Inflammatory macrophage treated with lipopolysaccharide for 4 hours (primary cell): ENCODE measurements around the gene CTNS.

Source experiments
- DNase-seq: peaks from one replicate; pipeline ENCODE4 v3.0.0-alpha.2; 2020

The CTNS gene

DNA sequence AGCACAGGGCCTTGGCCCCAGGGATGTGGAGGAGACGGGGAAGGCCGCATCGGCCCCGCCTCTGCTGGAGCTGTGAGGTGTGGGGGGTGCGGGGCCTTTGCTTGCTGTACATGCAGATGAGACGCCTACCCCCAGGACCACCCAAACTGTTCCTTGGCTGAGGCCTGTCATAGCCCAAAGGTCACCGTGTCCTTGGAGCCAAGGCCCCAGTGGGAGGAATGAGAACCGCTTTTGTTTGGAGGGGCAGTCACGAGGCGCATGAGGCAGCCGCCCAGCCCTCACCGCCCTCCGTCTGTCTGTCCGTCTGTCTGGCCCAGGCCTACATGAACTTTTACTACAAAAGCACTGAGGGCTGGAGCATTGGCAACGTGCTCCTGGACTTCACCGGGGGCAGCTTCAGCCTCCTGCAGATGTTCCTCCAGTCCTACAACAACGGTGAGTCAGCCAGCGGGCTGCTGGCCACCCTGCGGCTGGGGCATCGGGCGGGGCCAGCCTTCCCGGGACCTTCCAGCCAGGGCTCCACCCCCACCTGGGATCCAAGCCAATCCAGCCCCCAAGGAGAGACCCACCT, 23.1 kb downstream of the CTNS start:
- no peak for DNase-seq

DNA sequence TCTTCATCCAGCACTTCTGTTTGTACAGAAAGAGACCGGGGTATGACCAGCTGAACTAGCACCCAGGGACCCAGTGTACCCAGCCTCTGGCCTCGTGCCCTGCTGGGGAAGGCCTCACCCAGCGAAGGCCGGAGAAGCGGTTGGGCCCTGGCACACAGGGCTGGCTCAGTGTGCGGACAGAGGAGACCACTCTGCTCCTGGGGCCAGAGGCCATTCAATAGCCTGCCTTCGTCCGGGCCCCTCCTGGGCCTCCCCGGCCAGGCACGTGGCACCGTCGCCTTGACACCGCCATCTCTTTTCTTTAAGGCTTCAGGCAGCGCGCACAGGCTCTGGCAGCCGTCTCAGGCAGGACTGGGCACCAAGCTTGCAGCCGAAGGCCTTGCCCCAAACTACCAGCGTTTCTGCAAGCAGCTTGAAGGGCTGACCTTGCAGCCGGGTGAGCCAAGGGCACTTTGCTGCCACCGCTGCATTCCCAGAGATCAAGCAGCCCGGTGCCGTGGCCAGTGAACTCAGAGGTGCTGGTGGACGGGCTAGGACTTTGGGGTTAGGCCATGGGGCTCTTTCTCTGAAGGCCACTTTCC, 23.8 kb downstream of the CTNS start:
- no peak for DNase-seq

DNA sequence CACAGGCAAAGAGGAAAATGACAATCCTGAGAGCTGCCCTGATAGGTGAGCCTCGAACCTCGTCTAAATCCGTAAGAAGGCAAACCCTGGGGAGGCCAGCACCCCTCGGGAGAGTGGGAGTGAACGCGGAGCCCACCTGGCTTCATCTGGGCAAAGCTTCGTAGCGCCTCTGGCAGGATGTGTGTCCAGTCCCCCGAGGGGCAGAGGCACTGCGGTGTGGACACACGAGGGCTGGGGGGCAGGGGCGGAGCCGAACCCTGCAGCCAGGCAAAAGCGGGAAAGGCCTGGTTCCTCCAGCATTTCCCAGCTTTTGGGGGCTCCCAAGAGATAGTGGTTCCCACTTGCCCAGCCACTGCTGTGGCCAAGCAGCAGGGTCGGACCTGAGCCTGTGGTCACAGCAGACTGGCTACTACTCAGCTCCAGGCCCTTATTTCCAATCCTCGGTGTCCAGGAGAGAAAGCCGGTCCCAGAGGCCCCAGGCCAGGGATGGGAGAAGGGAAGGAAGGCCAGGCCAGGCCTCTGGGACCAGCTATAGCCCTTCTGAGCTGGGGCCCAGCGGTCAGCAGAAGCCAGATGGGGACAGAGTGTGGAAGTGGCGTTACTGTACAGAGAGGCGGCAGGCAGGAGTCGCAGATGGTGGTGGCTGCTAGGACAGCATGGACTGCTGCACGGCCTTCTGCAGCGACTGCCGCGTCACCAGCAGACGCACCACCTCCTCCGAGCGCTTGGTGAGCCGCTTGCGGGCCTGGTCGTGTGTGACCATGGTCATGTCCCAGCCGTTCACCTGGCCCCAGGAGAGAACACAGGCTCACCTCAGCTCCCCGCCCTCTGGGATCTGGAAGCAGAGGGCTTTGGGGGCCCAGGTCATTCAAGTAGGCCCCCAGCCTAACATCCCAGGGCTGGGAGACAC, 26.8 kb downstream of the CTNS start:
- no peak for DNase-seq

DNA sequence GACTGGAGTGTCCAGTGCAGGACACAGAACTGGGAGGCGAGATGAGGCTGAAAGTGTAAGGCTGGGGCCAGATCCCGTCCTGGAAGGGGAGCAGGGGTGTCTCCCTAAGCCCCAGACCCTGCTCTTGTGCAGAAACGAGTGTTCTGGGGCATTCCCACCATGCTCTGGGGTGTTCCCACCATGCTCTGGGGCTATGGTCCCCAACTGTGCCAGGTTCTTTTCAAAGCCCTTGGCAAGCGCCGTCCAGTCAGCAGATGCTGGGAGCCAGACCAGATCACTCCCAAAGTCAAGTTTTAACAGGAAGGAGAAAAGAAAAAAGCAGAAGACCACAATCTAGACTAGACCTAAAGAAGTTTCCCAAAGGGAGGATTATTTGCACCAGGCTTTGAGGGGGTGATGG, 29.3 kb downstream of the CTNS start:
- no peak for DNase-seq

DNA sequence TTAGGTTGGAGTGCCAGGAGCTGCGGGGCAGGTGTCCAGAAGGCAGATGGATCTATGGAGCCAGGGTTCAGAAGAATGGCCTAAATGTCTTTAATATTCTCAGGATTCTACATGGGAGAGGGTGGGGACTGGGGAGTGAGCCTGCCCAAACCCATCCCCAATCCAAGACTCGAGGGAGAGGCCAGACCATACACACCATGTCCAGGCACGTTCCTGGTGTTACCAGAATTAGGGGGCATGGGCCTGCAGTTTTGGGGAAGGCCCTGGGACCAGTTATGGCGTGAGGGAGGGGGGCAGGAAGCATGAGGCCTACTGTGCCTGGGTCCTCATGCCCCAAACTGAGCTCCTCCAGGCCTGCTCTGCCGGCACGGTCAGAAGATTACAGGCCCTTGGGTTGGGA, 30.0 kb downstream of the CTNS start:
- DNase-seq, result no peak

DNA sequence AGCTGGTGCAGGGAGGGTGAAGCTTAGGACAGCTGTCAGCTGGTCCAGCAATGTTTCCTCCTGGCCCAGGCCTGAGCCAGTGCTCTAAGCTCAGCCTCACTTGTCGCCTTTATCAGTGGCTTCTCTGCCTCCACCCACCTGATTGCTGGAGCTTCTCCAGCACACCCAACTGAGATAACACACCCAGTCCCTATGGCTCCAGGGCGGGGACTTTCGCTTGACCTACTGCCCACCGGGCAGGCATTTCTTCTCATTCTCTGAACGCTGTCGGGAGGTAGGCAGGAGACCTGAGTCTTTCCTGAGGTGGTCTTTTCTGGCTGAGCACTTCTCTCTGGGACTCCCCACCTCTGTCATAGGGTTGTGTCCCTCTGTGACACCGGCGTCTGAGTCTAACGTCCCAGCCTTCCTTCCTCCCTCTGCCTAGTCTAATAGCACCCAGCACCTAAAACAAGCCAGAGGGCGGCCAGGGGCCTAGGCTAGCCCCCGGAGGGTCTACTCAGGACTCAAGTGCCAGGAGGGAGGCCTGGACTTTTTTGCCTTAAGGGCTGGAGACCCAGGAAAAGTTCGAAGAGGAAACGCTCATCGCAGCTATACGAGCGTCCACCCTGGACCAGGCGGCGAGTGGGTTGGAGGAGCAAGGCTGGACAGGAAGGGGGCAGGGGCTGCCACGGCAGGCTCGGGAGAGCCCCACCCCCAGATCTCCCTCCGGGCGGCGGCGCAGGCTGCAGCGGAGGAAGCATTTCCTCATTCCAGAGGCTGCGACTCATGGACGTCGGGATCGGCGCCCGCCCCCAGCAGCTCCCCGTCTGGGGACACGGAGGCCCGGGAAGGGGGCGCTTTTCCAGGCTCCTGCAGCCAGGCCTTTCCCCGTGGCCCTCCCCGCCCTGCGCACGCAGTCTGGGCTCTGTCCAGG, 31.1 kb downstream of the CTNS start:
- peak; percentile 59 for DNase-seq

DNA sequence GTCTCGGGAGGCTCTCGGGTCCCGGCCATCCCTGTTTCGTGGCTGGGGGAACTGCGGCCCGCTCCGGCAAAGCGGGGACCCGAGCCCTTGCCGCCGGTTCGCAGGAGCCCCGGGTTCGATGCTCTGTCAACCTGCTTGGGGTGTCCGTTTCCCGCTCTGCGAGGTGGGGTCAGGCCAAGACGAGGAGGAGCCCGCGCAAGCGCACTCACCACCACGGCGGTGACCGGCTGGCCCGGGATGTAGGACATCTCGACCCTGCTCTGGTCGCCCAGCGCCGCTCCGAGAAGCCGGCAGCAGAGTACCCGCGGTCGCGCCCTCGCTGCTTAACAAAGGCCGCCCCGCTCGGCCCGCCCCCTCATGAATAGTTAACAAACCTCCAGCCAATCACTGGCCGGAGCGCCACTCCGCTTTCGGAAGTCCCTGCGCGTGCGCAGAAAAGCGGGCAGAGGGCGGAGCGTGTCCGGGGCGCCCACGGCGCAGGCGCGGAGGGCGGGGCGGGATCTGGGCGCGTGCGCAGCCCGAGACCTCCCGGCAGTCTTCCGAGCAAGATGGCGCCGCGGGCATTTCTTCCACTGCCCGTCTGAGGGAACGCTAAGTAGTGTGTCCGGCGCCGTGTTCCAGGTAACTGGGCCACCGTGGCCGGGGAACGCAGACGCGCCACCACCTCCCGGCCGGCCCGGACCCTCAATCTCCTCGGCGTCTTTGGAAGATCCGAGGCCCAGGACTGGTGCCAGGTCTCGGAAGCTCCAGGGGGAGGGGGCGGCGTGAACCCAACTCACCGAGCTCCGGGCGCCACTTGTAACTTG, 31.9 kb downstream of the CTNS start, which contains the start of the genes EMC6 and TAX1BP3:
Gene EMC6 (plus strand): TSS at position 534 of the 806 bp plus-strand sequence. CDS start 335 bp downstream, outside the sequence.
Gene TAX1BP3 (minus strand): TSS at position 300 of the 806 bp plus-strand sequence. CDS start 52 bp downstream, at position 248.
- peak; percentile 99 for DNase-seq

DNA sequence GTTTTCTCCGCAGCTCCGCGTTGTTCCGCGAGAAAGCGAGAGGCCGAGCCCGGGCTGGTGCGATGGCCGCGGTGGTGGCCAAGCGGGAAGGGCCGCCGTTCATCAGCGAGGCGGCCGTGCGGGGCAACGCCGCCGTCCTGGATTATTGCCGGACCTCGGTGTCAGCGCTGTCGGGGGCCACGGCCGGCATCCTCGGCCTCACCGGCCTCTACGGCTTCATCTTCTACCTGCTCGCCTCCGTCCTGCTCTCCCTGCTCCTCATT, 32.5 kb downstream of the CTNS start:
- no peak for DNase-seq

DNA sequence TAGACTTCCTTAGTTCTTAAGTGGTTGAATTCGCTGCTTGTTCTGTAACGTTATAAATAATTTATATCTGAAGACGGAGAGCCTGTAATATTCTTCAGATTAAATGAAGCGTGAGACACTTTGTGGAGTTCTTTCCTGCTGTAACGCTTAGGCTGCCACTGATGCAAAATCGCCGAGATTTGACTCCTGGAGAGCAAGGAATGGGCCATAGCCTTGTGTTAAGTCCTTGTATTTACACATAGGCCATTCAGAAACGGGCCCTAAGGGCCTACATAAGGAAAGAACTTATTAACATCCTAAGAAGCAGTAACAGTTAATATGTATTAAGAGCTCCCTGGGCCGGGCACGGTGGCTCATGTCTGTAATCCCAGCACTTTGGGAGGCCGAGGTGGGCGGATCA, 33.0 kb downstream of the CTNS start:
- no peak for DNase-seq

DNA sequence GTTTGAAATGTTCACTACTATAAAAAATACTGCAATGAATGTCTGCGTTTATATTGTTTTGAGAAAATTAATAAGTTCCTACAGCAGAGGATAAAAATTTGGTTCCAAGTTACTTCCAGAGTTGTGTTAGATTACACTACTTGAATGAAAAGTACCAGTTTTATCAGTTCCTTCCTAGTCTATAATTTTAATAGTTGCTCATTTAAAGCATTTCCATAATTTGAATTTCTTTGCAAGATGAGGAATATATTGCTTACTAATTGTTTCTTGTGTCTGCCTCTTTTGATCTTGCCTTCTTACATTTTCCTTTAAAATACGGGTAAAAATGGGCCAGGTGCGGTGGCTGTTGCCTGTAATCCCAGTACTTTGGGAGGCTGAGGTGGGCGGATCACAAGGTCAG, 36.0 kb downstream of the CTNS start:
- DNase-seq, result no peak

DNA sequence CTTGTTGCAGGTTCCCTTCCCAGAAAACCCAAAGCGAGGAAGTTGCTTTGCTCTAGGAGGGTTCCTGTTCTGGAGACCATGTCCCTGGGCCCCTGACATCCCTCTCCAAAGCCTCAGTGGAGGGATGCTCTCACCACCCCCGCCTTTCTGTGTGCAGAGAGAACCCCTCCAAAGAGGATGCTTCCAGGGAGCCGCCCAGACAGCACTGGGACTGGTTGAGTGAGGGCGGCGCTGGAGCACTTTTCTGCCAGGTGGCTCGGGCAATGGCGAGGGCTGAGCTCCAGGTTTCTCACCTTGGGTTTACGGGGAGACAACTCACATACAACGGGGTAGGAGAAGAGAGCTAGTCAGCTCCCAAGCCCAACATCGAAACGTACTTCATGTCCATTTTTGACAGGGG, 39.3 kb downstream of the CTNS start:
- no peak for DNase-seq

DNA sequence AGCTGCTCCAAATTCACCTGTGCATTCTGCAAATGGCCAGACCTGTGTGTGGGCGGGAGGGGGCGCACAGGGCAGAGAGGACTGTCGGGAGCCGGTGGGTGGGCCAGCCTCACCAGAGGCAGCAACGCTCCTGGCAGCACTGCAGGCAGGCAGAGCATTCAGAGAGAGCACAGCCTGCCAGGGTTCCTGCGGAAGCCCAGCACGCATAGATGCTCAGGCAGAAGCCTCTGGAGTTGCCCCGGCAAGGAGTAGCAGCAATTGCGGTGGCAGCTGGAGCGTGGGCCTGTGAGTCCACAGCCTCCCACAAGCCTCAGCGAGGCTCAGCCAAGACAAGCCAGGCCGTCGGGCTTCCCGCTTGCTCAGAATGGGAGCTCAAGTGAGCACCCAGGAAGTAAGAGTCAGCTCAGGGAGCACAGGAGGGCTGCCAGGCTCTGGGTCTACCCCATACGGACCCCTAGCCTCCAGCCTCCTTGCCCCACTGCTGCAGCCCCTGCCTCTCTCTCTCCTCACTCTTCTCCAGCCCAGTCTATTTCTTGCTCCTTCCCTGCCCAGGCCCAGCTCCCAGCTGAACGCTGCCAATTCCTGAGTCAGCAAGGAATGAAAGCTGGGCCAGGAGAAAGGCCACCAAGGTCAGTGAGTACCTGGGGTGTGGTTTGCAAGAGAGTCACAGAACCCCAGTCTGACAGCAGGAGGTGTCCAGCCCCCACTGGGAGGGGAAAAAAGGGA, 41.7 kb downstream of the CTNS start:
- DNase-seq, result no peak

DNA sequence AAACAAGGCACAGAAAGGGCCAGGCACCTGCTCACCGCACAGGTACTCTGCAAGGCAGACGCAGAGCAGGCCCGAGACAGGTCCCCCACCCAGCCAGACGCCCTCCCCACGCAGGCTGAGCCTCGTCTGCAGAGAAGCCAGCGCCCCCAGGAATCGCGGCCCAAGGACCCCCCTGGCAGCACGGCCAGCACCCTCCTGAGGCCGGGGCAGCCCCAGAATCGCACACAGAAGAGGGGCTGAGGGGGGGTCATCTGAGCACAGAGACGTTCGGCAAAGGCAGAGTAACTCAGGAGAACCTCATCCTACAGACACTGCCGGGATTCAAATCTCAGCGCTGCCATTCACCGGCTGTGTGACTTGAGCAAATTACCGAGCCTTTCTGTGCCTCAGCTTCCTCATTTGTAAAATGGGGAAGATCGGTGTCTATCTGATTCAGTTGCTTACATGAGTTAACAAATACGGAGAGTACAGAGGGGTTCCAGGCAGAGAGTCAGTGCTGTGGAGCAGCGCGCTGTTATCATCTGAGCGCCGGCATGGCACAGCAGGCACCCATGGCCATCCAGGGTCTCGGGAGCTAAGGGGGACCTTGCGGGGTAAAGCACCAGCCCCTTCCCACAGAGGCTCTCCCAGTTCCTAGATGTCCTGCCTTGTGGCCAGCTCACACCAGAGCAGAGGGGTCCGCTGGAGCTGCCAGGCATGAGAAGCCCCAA, 42.4 kb downstream of the CTNS start:
- peak; percentile 54 for DNase-seq

DNA sequence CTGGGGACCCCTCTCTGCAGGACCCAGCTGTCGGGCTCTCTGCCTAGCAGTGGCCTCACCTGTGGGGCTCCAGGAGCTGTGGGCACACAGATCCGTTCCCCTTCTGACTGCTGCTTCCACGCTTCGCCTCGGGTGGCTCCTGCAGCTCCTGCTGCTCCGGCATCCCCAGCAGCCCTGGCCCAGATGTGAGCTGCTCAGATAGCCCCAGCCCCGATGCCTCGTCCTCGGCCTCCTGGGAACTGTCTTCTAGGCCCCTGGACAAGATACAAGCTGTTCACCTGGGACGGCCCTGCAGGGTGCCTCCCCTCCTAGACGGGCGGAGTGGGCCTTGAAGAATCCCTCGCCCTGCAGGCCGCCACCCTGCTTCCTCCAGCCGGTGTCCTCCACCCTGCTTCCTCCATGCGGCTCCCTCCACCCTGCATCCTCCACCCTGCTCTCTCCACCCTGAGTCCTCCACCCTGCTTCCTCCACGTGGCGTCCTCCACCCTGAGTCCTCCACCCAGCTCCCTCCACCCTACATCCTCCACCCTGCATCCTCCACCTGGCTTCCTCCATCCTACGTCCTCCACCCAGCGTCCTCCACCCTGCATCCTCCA, 43.1 kb downstream of the CTNS start:
- DNase-seq, result no peak

DNA sequence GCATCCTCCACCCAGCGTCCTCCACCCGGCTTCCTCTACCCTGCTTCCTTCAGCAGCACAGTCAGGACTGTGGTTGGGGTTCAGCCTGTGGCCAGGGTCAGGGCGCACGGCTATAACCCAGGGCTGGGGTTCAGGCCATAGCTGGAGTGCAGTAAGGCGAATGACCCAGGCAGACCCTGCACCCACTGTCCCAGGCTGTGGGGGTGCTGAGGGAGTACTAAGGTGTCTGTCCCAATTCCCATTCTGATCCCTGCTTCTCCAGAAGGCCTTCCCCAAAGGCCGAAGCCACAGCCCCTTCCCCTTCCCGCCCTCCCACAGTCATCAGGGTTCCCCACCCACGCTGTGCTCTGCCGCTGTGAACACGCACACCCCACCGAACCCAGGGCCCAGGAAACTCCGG, 44.5 kb downstream of the CTNS start:
- no peak for DNase-seq

DNA sequence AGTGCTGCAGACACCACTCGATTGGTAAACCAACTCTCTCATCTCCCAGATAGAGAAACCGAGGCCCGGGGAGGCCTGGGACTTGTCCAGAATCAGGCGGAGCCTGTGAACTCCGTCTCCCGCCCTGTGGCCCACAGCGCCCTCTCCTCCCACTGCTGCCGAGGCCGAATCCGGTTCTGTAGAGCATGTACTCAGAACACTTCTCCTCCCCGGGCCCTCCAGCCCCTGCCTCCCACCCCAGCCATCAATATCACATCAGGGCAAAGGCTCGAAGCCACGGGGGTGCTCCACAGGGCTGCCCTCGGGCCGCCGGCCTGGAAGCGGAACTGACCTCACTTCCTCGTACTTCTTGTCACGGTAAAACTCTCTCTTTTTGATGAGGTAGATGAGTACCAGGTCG, 45.0 kb downstream of the CTNS start:
- DNase-seq, result no peak

DNA sequence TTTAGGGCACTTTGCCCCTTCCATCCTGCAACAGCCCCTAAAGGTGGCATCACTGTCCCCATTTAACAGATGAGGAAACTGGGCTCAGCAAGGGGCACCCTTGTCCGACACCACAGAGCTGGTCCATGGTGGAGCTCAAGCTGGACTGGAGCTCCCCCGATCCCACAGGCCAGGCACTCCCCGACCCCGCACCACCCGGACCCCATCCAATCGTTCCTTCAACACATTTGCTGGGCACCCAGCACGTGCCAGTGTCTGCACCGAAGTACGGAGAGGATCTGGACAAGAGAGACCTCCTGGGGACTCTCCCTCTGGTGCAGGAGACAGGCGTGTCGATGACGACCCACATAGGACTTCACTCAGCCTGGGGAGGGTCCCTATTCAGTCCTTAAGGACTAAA, 45.5 kb downstream of the CTNS start:
- DNase-seq, result no peak

DNA sequence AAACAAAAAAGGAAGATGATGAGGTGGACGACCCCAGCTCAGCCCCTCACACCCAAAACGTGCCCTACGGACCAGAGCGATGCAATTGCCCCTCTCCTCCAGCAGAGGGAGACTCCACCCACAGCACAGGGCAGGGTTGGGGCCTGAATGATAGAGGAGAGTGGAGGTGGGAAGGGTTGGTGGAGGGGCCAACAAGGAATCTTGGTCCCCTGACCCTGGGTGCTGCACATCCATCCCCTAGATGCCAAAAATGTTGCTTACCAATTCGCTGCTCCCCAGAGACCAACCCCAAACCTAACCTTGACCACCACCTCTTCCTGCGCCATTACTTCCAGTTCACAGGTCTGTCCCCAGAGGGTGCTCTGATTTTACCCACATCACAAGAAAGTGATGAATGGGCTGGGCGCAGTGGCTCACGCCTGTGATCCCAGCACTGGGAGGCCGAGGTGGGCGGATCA, 46.5 kb downstream of the CTNS start:
- DNase-seq, result peak; percentile 33

DNA sequence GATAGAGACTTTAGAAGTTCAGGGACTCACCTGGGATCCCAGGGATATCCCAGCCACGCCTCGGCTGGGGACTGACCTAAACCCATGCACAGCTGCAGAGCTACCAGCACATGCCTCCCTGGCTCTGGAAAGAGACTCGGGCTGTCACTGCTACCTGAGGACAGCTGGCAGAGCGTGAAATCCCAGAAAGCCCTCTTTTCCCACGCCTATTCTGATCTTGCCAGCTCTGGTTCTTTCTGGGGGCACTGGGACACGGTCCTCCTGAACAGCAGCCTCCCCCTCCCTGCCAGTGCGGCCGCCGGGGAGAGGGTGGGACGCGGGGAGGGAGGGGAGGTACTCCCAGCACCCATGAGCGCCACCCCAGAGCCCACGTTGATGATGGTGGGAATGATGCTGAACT, 48.6 kb downstream of the CTNS start:
- no peak for DNase-seq

DNA sequence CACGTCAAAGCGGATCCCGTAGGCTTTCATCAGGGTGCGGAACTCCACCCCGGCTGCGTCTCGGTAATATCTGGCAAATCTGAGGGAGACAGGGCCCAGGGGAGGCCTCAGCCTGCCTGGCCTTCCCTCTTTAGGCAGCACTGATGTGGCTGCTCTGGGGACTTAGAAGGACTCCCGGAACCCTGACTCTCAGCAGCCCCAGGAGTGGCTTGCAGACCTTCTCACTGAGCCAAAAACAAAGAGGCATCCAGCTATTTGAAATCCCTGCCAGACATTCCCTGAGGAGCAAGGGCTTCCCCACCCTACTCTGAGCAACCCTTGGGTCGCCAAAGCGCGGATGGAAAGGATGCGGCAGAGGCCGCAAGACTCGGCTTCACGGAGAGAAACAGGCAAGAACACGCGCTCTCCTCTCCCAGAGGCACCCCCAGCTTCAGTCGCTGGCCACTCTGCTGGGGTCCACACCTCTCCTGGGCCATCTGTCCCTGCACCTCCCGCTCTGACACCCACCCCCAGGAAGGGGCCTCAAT, 51.5 kb downstream of the CTNS start:
- no peak for DNase-seq
